HepG2 (cell line): Measurements from ENCODE around the gene BATF3. TPM values are rescaled to one million over a fixed set of nuclear protein-coding genes. Genes with fewer than 3 reads are reported as not detected.

Source experiments
- ATAC-seq: fragments of 200-7000 bp; cut with Tn5 transposase; 3 replicates; pipeline ENCODE4 v1.9.1; 2020; ENCODE audit warnings: mild to moderate bottlenecking, moderate library complexity
- BruUV-seq: library from RNA; stranded (reverse); fragments of 400-500 nt; replicated peaks from 2 replicates; lab custom pipeline; 2021; lab: Mats Ljungman, UMichigan
- CTCF ChIA-PET: fragments of 300-600 bp; formaldehyde crosslinking; extraction: SDS; loops from one replicate; lab custom pipeline; 2021; ENCODE audit warnings: low total read pairs, inconsistent platforms, low intra/inter-chr PET ratio; lab: Yijun Ruan, JAX
- POLR2A ChIA-PET: fragments of 350-600 bp; sonication (Branson Sonifier 250); formaldehyde crosslinking; loops from one replicate; lab custom pipeline; 2020; ENCODE audit warnings: antibody characterized with exemption, inconsistent platforms; lab: Yijun Ruan, JAX
- DNase-seq: peaks from one replicate; pipeline ENCODE4 v3.0.0-alpha.2; 2015; ENCODE audit warnings: low spot score
- FAIRE-seq: peaks from 3 replicates; lab custom pipeline; 2011; peaks lifted over from hg19 to GRCh38; lab: Jason Lieb, UNC
- H2AFZ ChIP-seq: one replicate; pipeline ENCODE4 v1.6.1; 2011; ENCODE audit warnings: low read length, inconsistent platforms
- H3K27ac ChIP-seq: fragments of 300-600 bp; 3 replicates; pipeline ENCODE4 v1.8.0; 2011; ENCODE audit warnings: mixed run types, mild to moderate bottlenecking, mixed read lengths, low read length, inconsistent platforms; ENCODE audit not compliant: insufficient read depth; ENCODE audit errors: extremely low read length
- H3K27me3 ChIP-seq, 2 experiments: fragments of 200-600 bp in 1 of 2; 2 replicates in 1 of 2; 3 replicates in 1 of 2; pipeline versions ENCODE4 v1.6.0 to v1.8.0; 2011; ENCODE audit warnings: low read length in 2 of 2, mild to moderate bottlenecking in 2 of 2, moderate library complexity in 2 of 2, inconsistent platforms in 1 of 2; ENCODE audit not compliant: insufficient read depth in 2 of 2, control insufficient read depth in 1 of 2
- H3K36me3 ChIP-seq, 2 experiments: fragments of 200-600 bp in 1 of 2; replicated peaks in 1 of 2; 2 replicates in 1 of 2; 3 replicates in 1 of 2; pipeline versions ENCODE4 v1.5.1 to v1.8.0; 2011; ENCODE audit warnings: low read length in 2 of 2, inconsistent platforms in 1 of 2; ENCODE audit not compliant: insufficient read depth in 2 of 2, control insufficient read depth in 1 of 2
- H3K4me1 ChIP-seq: 2 replicates; pipeline ENCODE4 v1.5.1; 2012; ENCODE audit warnings: low read length, inconsistent platforms; ENCODE audit not compliant: insufficient read depth
- H3K4me2 ChIP-seq: 2 replicates; pipeline ENCODE4 v1.6.0; 2011; ENCODE audit warnings: low read depth, low read length, inconsistent platforms
- H3K4me3 ChIP-seq, 3 experiments: fragments of 200-600 bp in 1 of 3; sonication (generic), shearing (Covaris generic) in 1 of 3; replicated peaks in 1 of 3; 2 replicates each; pipeline ENCODE4 v1.5.1; 2011 to 2016; ENCODE audit warnings: low read length in 3 of 3, inconsistent platforms in 2 of 3, low read depth in 2 of 3, mild to moderate bottlenecking in 2 of 3, control low read depth in 1 of 3, mixed read lengths in 1 of 3; ENCODE audit not compliant: insufficient read depth in 1 of 3
- H3K79me2 ChIP-seq: one replicate; pipeline ENCODE4 v1.6.1; 2011; ENCODE audit warnings: low read length, inconsistent platforms; ENCODE audit not compliant: insufficient read depth
- H3K9ac ChIP-seq: 2 replicates; pipeline ENCODE4 v1.6.0; 2011; ENCODE audit warnings: mild to moderate bottlenecking, low read depth, low read length, inconsistent platforms; ENCODE audit not compliant: insufficient read depth
- H3K9me3 ChIP-seq: 2 replicates; pipeline ENCODE4 v1.5.1; 2012; ENCODE audit warnings: mild to moderate bottlenecking, low read length
- H4K20me1 ChIP-seq: 2 replicates; pipeline ENCODE4 v1.6.0; 2011; ENCODE audit warnings: inconsistent platforms, mild to moderate bottlenecking, low read length, moderate library complexity; ENCODE audit not compliant: insufficient read depth
- BCL6 ChIP-seq: IDR thresholded peaks from 2 replicates; pipeline ENCODE4 v1.6.1; 2016; ENCODE audit warnings: missing genetic modification reagents, missing compliant biosample characterization
- CREB3 ChIP-seq: sonication (generic); formaldehyde crosslinking; IDR thresholded peaks from 2 replicates; pipeline ENCODE4 v1.5.0; 2020; ENCODE audit warnings: missing genetic modification reagents
- FOSL2 ChIP-seq: sonication (generic); formaldehyde crosslinking; IDR thresholded peaks from 2 replicates; pipeline ENCODE4 v1.4.0; 2020; ENCODE audit warnings: missing genetic modification reagents
- GMEB2 ChIP-seq: IDR thresholded peaks from 2 replicates; pipeline ENCODE4 v1.6.1; 2016; ENCODE audit warnings: missing biosample characterization, missing genetic modification reagents, low read depth
- HDAC1 ChIP-seq: sonication (generic); formaldehyde crosslinking; IDR thresholded peaks from 2 replicates; pipeline ENCODE4 v1.5.1; 2020; ENCODE audit warnings: mild to moderate bottlenecking, missing genetic modification reagents
- IKZF5 ChIP-seq: IDR thresholded peaks from 2 replicates; pipeline ENCODE4 v1.6.1; 2018; ENCODE audit warnings: missing genetic modification reagents, mild to moderate bottlenecking, missing compliant biosample characterization
- NCOR1 ChIP-seq: fragments of 200-600 bp; sonication (generic); IDR thresholded peaks from 2 replicates; pipeline ENCODE4 v1.7.0; 2017; ENCODE audit warnings: antibody characterized with exemption, low read length, borderline replicate concordance
- RARA ChIP-seq: IDR thresholded peaks from 2 replicates; pipeline ENCODE4 v1.6.1; 2016; ENCODE audit warnings: missing genetic modification reagents, missing compliant biosample characterization
- RFX1 ChIP-seq: fragments of 450-650 bp; IDR thresholded peaks from 2 replicates; pipeline ENCODE4 v1.6.1; 2017
- RFX3 ChIP-seq: IDR thresholded peaks from 2 replicates; pipeline ENCODE4 v1.6.1; 2016; ENCODE audit warnings: missing biosample characterization, missing genetic modification reagents
- SAP130 ChIP-seq: IDR thresholded peaks from 2 replicates; pipeline ENCODE4 v1.6.1; 2016; ENCODE audit warnings: low read depth
- SATB2 ChIP-seq: sonication (generic); formaldehyde crosslinking; IDR thresholded peaks from 2 replicates; pipeline ENCODE4 v1.5.0; 2020; ENCODE audit warnings: missing genetic modification reagents
- TBL1XR1 ChIP-seq: fragments of 150-350 bp; IDR thresholded peaks from 2 replicates; pipeline ENCODE4 v1.6.1; 2014; ENCODE audit warnings: borderline replicate concordance, low read length; ENCODE audit not compliant: partially characterized antibody
- ZNF17 ChIP-seq: sonication (generic); formaldehyde crosslinking; IDR thresholded peaks from 2 replicates; pipeline ENCODE4 v1.5.0; 2020; ENCODE audit warnings: mild to moderate bottlenecking, missing genetic modification reagents
- ZNF749 ChIP-seq: sonication (generic); formaldehyde crosslinking; IDR thresholded peaks from 2 replicates; pipeline ENCODE4 v1.8.0; 2022; ENCODE audit warnings: mild to moderate bottlenecking, missing genetic modification reagents, moderate library complexity, borderline replicate concordance
- WGBS: methylation state at CpG from one replicate; pipeline ENCODE4 v1.1.6; 2017; ENCODE audit warnings: low lambda C conversion rate; 5-methylcytosine and 5-hydroxymethylcytosine counted together
- in situ Hi-C: cut with HindIII; loops from 2 replicates; pipeline ENCODE4 v1.10.0; 2017; ENCODE audit warnings: low pct_unique_long_range_greater_than_20kb; ENCODE audit not compliant: extremely low pct_ligation_motif_present
- intact Hi-C: fragments of 100-400 bp; cut with micrococcal nuclease; formaldehyde crosslinking; loops from one replicate; pipeline ENCODE4 v1.10.0; 2022; ENCODE audit not compliant: unreplicated experiment
- polyA plus RNA-seq, 8 experiments: library from polyadenylated mRNA; depleted of rRNA in 3 of 8; stranded (reverse) in 7 of 8; unstranded in 1 of 8; fragments of >200 nt; fragmentation: Illumina TruSeq in 4 of 8; extraction: Trizol in 4 of 8; gene quantifications; 2 replicates each; pipeline versions ENCODE4 v1.2.1 to v1.2.3, GENCODE V29; 2011 to 2016; ENCODE audit warnings: low read depth in 4 of 8, missing spikeins in 1 of 8, mixed read lengths in 1 of 8; ENCODE audit not compliant: insufficient read depth in 1 of 8
- total RNA-seq, 5 experiments: library from RNA; depleted of rRNA; stranded (reverse); fragments of >200 nt; fragmentation: Illumina TruSeq; extraction: Trizol; gene quantifications; 2 replicates each; pipeline ENCODE4 v1.2.3, GENCODE V29; 2016; ENCODE audit warnings: low read depth in 1 of 5

BATF3 gene
- total and polyA plus RNA-seq, 2 of the 13 experiments (the other 11 are each of a cell fraction or from before 2014, with no cell fraction given), result 0.13 TPM; not detected in 1

GRCh38 chr1:212667223-212668139 is 32.2 kb downstream of the BATF3 start:
- Histone ChIP-seq H3K4me2 (peak overlapping the region; percentile 36), H3K9me3 (no peaks in the 10 kb centered on the region), H3K9ac (no peak overlapping the region), H3K36me3 (no peaks in the 10 kb centered on the region), H4K20me1 (no peaks in the 10 kb centered on the region), H3K4me1 (peaks cover 34% of the 10 kb centered on the region), H3K27ac (no peak overlapping the region), H3K27me3 (peaks cover 2 to 27% of the 10 kb centered on the region in 2 experiments; a peak in 4 of 5 replicates), H2AFZ (no peak overlapping the region), H3K4me3 (no peak overlapping the region), H3K79me2 (no peaks in the 10 kb centered on the region)
- in situ Hi-C loops (loop anchor here (5.0 kb wide), 1 partner anchor 115 kb away; no protein-coding TSS in a partner anchor), intact Hi-C loops (loop anchor here (5.0 kb wide), 1 partner anchor 330 kb away; no protein-coding TSS in a partner anchor)
- BruUV-seq, result no TSS peak
- 0 out of 2 replicates have a peak, but pooled peaks have one; percentile 31 for TF ChIP-seq SAP130 (CRISPR knock-in tag)
- TF ChIP-seq HDAC1 (CRISPR knock-in tag), result no peak
- no peak for TF ChIP-seq ZNF17
- TF ChIP-seq IKZF5 (CRISPR knock-in tag), result peak; percentile 35; the same call in 1 of the 2 replicates
- no peak for TF ChIP-seq ZNF749
- TF ChIP-seq RFX3 (CRISPR knock-in tag), result peak; percentile 42; the same call in 1 of the 2 replicates
- TF ChIP-seq CREB3 (CRISPR knock-in tag), result no peak
- peak; percentile 33 for TF ChIP-seq TBL1XR1
- peak; percentile 29; the same call in 1 of the 2 replicates for TF ChIP-seq NCOR1
- TF ChIP-seq FOSL2 (CRISPR knock-in tag), result peak; percentile 53; the same call in 1 of the 2 replicates
- TF ChIP-seq RFX1, result peak; percentile 68
- peak; percentile 21; the same call in 1 of the 2 replicates for TF ChIP-seq RARA (CRISPR knock-in tag)
- no peak for TF ChIP-seq GMEB2 (CRISPR knock-in tag)
- TF ChIP-seq BCL6 (CRISPR knock-in tag), result peak; percentile 72
- TF ChIP-seq SATB2, result no peak
- FAIRE-seq (no peak), DNase-seq (peak; percentile 42), ATAC-seq (no peak)
- 14% methylated on average over 9 of the region's 9 CpGs for WGBS
- POLR2A ChIA-PET, result interaction anchor here (0.9 to 1.1 kb wide), 2 partner anchors 59 to 124 kb away, joined by 3 read pairs; partner anchors contain the start of genes ATF3, NSL1 and TATDN3
- CTCF ChIA-PET, result no interaction called here
